HG03097 (cell line): ENCODE measurements around the gene HECA.
A peak's percentile ranks its signal among the peaks of the same experiment; 100 is the strongest.
"Not testable (repeated sequence)": the region's sequence is repeated elsewhere in the genome, so short reads cannot be mapped to it uniquely, and the experiment has no call there.

ENCODE experiments used
- ATAC-seq: cut with Tn5 transposase; IDR thresholded peaks from one replicate; pipeline ENCODE4 v1.9.1; 2021; ENCODE audit not compliant: unreplicated experiment, low FRiP score

The HECA gene

GRCh38 chr6:139201378-139201777 is 66.5 kb downstream of the HECA start:
- ATAC-seq: no peak

- ATAC-seq: no peak
Measured at GRCh38 chr6:139204978-139205377, 70.1 kb downstream of the HECA start.

- no peak for ATAC-seq
Measured at GRCh38 chr6:139205843-139206242, 71.0 kb downstream of the HECA start.

GRCh38 chr6:139210766-139211165 is 75.9 kb downstream of the HECA start:
- not testable (repeated sequence) for ATAC-seq

- not testable (repeated sequence) for ATAC-seq
Measured at GRCh38 chr6:139212460-139212859, 77.6 kb downstream of the HECA start.

GRCh38 chr6:139219271-139219729 is 84.4 kb downstream of the HECA start:
- peak; percentile 100 for ATAC-seq

- ATAC-seq: no peak
Measured at GRCh38 chr6:139219746-139220145, 84.9 kb downstream of the HECA start.

- not testable (repeated sequence) for ATAC-seq
Measured at GRCh38 chr6:139228387-139228786, 93.5 kb downstream of the HECA start.
